ENCODE data around the gene GJA9.

The GJA9 gene

DNA sequence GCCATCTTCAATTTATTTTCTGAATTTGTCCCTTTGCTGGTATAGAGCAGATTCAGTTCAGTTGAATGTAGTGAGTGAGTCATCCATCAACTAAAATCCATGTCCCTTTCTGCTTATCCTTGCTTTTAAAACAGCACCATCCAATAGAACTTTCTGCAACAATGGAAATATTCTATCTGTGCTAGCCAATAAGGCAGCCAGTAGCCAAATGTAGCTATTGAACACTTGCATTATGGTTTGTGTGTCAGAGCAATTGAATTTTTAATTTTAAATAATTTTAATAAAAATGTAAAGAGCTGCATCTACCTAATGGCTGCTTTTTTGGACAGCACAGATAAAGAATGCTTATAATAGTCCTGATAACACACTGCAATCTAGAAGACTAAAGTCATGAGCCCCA, at the start of gene GJA9:
Gene GJA9 (minus strand): TSS at position 101 of the 400 bp plus-strand sequence. CDS start 5,489 bp downstream, outside the sequence.
- no peak within 1 kb of the TSS for H3K4me3 ChIP-seq (ENCODE audit: low read depth, low read length)
- TF ChIP-seq MYC (IDR thresholded peaks at IDR 0.05; ENCODE audit: low read depth, low read length) = no peak
- TF ChIP-seq, protein P1, sequence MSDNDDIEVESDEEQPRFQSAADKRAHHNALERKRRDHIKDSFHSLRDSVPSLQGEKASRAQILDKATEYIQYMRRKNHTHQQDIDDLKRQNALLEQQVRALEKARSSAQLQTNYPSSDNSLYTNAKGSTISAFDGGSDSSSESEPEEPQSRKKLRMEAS (IDR thresholded peaks at IDR 0.05; ENCODE audit: low read depth, low read length) = no peak
- no peak for TF ChIP-seq POLR2A (IDR thresholded peaks at IDR 0.05; ENCODE audit: extremely low read depth, insufficient read length)
- TF ChIP-seq, protein P2, sequence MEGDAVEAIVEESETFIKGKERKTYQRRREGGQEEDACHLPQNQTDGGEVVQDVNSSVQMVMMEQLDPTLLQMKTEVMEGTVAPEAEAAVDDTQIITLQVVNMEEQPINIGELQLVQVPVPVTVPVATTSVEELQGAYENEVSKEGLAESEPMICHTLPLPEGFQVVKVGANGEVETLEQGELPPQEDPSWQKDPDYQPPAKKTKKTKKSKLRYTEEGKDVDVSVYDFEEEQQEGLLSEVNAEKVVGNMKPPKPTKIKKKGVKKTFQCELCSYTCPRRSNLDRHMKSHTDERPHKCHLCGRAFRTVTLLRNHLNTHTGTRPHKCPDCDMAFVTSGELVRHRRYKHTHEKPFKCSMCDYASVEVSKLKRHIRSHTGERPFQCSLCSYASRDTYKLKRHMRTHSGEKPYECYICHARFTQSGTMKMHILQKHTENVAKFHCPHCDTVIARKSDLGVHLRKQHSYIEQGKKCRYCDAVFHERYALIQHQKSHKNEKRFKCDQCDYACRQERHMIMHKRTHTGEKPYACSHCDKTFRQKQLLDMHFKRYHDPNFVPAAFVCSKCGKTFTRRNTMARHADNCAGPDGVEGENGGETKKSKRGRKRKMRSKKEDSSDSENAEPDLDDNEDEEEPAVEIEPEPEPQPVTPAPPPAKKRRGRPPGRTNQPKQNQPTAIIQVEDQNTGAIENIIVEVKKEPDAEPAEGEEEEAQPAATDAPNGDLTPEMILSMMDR (IDR thresholded peaks at IDR 0.05; ENCODE audit: low read depth, low read length) = no peak
- no peak for DNase-seq (ENCODE audit: low read depth)

DNA sequence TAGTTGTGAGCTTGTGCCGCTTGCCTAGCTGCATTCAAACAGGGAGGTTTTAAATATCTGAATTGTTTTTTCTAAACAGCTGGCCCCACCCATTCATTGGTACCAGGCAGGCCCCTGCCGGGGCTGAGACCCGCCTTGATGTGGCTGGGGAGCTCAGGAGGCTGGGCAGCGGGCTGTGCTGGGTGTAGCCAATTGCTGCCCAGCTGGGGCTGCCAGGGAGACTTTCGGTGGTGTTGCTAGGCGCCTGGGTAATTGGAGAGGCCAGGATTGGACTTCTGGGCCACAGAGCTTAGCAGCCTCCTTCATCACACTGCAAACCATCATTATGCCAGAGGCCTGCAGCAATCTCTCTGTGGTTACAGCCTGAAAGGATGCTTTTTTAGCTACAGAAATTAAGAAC, 48.1 kb upstream of the GJA9 start:
- DNase-seq (ENCODE audit: low read depth) = no peak
- TF ChIP-seq MYC (IDR thresholded peaks at IDR 0.05; ENCODE audit: low read depth, low read length) (no peak), POLR2A (IDR thresholded peaks at IDR 0.05; ENCODE audit: extremely low read depth, insufficient read length) (no peak)
- TF ChIP-seq, protein P1 (IDR thresholded peaks at IDR 0.05; ENCODE audit: low read depth, low read length) = no peak
- TF ChIP-seq, protein P2 (IDR thresholded peaks at IDR 0.05; ENCODE audit: low read depth, low read length) = no peak
- H3K4me3 ChIP-seq (ENCODE audit: low read depth, low read length) = no peak overlapping the region

DNA sequence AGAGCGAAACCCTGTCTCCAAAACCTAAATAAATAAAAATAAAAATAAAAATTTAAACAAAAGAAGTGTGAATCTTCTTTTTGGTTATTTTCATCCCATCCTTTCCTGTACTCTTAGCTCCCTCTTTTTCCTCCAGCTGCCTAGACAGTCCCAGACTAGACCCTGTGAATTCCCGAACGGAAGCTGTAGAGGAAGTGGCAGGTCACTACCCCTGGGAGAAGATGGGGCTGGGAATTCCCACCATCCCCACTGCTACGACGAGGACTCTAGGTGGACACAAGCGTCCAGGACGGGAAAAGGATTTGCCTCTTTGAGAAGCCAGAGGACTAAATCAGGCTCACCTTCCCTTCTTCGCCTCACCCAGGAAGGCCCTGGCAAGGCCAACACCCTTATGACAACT, 47.7 kb upstream of the GJA9 start:
- TF ChIP-seq POLR2A (IDR thresholded peaks at IDR 0.05; ENCODE audit: extremely low read depth, insufficient read length) = no peak
- TF ChIP-seq, protein P2 (IDR thresholded peaks at IDR 0.05; ENCODE audit: low read depth, low read length) = no peak
- TF ChIP-seq, protein P1 (IDR thresholded peaks at IDR 0.05; ENCODE audit: low read depth, low read length) = no peak
- DNase-seq (ENCODE audit: low read depth) = no peak

DNA sequence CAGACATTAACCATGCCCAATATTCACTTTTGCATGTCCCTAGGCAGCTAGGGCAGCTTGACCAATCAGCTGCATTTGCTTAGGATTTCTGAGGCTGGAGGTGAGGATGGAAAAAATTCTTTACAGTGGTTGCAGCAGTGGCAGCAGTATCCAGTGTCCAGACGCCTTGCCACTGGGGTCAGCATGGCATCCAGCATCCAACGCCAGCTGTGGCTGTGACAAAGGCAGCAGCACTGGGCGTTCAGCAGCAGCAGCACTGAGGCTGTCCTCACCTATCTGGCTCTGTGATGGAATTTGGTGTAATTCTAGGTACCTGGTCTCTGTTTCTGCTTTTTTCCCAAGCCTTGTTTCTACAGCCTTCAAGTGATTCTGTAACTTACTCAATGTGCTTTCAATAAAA, 44.7 kb upstream of the GJA9 start:
- H3K4me3 ChIP-seq (ENCODE audit: low read depth, low read length) = no peak overlapping the region
- TF ChIP-seq POLR2A (IDR thresholded peaks at IDR 0.05; ENCODE audit: extremely low read depth, insufficient read length) (no peak), MYC (IDR thresholded peaks at IDR 0.05; ENCODE audit: low read depth, low read length) (no peak)
- TF ChIP-seq, protein P2 (IDR thresholded peaks at IDR 0.05; ENCODE audit: low read depth, low read length) = no peak
- TF ChIP-seq, protein P1 (IDR thresholded peaks at IDR 0.05; ENCODE audit: low read depth, low read length) = no peak
- DNase-seq (ENCODE audit: low read depth) = no peak

More for the DNA sequence above, 47.7 kb upstream of the GJA9 start:
- no peak overlapping the region for H3K4me3 ChIP-seq (ENCODE audit: low read depth, low read length)

DNA sequence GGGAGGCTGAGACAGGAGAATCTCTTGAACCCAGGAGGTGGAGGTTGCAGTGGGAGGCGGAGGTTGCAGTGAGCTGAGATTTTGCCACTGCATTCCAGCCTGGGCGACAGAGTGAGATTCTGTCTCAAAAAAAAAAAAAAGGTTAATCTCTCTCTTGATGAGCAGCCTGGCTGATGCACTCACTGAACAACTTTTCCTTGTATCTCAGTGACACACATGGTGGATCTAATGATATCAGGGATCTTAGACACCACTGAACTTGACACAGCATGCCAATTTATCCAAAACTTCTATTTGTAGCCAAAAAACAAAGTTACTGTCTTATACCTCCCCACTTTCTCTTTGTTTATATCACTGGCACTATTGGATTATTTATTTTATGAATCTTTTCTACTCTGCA, 44.0 kb upstream of the GJA9 start:
- DNase-seq (ENCODE audit: low read depth) = no peak
- TF ChIP-seq MYC (IDR thresholded peaks at IDR 0.05; ENCODE audit: low read depth, low read length) (no peak), POLR2A (IDR thresholded peaks at IDR 0.05; ENCODE audit: extremely low read depth, insufficient read length) (no peak)
- TF ChIP-seq, protein P1 (IDR thresholded peaks at IDR 0.05; ENCODE audit: low read depth, low read length) = no peak
- TF ChIP-seq, protein P2 (IDR thresholded peaks at IDR 0.05; ENCODE audit: low read depth, low read length) = no peak
- no peak overlapping the region for H3K4me3 ChIP-seq (ENCODE audit: low read depth, low read length)

DNA sequence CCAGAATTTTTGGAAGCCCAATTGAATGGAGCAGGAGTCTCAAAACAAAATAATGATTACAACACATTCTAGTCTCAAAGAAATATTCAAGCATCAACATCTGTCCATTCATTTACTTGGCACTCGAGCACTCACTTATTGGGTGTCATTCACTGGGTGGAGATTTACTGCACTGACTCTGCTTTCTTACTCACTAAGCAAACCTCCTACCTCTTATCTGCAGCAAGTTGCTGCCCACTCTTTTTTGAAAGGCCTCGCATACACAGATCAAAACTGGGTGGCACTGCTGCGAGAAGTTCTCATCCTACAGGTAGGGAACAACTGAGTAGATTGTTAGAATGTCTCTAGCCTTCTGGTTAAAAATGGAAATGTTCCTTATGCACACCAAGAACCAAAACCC, 42.2 kb upstream of the GJA9 start:
- H3K4me3 ChIP-seq (ENCODE audit: low read depth, low read length) = no peak overlapping the region
- DNase-seq (ENCODE audit: low read depth) = no peak
- TF ChIP-seq POLR2A (IDR thresholded peaks at IDR 0.05; ENCODE audit: extremely low read depth, insufficient read length) (no peak), MYC (IDR thresholded peaks at IDR 0.05; ENCODE audit: low read depth, low read length) (no peak)
- TF ChIP-seq, protein P2 (IDR thresholded peaks at IDR 0.05; ENCODE audit: low read depth, low read length) = no peak
- TF ChIP-seq, protein P1 (IDR thresholded peaks at IDR 0.05; ENCODE audit: low read depth, low read length) = no peak

Data from NB4 (cell line).